PC-9 (cell line): ENCODE results near the gene MAEA.

Source experiments
- EZH2 ChIP-seq: fragments of 200-600 bp; sonication (generic); IDR thresholded peaks from 2 replicates; pipeline ENCODE4 v1.8.0; 2017; ENCODE audit warnings: antibody characterized with exemption, low read depth
- TF ChIP-seq, protein P1 (sequence below): fragments of 200-600 bp; sonication (generic); conservative IDR thresholded peaks from 2 replicates; pipeline ENCODE4 v1.6.1; 2017; ENCODE audit warnings: mixed run types, antibody characterized with exemption, mild to moderate bottlenecking, moderate library complexity

DNA sequence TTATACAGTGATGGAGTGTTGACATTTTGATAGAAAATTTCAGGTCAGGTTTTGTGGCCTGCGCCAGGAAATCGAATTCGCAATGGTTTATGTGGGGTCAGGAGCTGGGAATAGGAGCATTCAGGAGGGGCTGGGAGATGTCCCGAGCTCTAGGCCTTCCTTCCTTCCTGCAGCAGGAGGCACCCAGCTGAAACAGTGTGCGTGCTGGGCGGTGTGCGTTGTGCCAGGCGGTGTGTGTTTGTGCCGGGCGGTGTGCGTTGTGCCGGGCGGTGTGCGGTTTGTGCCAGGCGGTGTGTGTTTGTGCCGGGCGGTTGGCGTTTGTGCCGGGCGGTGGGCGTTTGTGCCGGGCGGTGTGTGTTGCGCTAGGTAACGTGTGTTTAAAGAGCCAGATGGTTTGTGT is 59.1 kb downstream of the MAEA start:
- TF ChIP-seq, protein P1, sequence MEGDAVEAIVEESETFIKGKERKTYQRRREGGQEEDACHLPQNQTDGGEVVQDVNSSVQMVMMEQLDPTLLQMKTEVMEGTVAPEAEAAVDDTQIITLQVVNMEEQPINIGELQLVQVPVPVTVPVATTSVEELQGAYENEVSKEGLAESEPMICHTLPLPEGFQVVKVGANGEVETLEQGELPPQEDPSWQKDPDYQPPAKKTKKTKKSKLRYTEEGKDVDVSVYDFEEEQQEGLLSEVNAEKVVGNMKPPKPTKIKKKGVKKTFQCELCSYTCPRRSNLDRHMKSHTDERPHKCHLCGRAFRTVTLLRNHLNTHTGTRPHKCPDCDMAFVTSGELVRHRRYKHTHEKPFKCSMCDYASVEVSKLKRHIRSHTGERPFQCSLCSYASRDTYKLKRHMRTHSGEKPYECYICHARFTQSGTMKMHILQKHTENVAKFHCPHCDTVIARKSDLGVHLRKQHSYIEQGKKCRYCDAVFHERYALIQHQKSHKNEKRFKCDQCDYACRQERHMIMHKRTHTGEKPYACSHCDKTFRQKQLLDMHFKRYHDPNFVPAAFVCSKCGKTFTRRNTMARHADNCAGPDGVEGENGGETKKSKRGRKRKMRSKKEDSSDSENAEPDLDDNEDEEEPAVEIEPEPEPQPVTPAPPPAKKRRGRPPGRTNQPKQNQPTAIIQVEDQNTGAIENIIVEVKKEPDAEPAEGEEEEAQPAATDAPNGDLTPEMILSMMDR = no peak
- no peak for TF ChIP-seq EZH2
